ENCODE measurements around the gene FAM124A.

- TF ChIP-seq CTCF (IDR thresholded peaks at IDR 0.05) (no peak), POLR2A (IDR thresholded peaks at IDR 0.05) (no peak)
Measured at GRCh38 chr13:51221674-51222036, 543 bp upstream of the FAM124A start.

Data from ovary (tissue), 3 donors.